SK-N-MC (cell line): ENCODE results near the gene PIM3.

ENCODE experiments used
- DNase-seq: peaks from one replicate; pipeline ENCODE4 v3.0.0-alpha.2; 2011; ENCODE audit warnings: low read depth, low spot score
- H3K27ac ChIP-seq: fragments of 200-600 bp; sonication (generic); 2 replicates; pipeline ENCODE4 v1.5.1; 2016; ENCODE audit warnings: mixed run types
- H3K36me3 ChIP-seq: fragments of 200-600 bp; sonication (generic); 2 replicates; pipeline ENCODE4 v1.6.1; 2017; ENCODE audit warnings: antibody characterized with exemption, low read length, mixed read lengths; ENCODE audit not compliant: insufficient read depth
- H3K4me3 ChIP-seq: fragments of 200-600 bp; sonication (generic); 2 replicates; pipeline ENCODE4 v1.5.1; 2016
- H3K9ac ChIP-seq: fragments of 200-600 bp; sonication (generic); 2 replicates; pipeline ENCODE4 v1.8.0; 2017; ENCODE audit warnings: mixed run types, mixed read lengths; ENCODE audit not compliant: insufficient read length
- H3K9me3 ChIP-seq: fragments of 200-600 bp; sonication (generic); 2 replicates; pipeline ENCODE4 v1.6.1; 2017; ENCODE audit warnings: low read depth, mild to moderate bottlenecking, antibody characterized with exemption, low read length, moderate library complexity, mixed read lengths
- EZH2 ChIP-seq: fragments of 200-600 bp; sonication (generic); IDR thresholded peaks from one replicate; pipeline ENCODE4 v1.6.1; 2017; ENCODE audit warnings: antibody characterized with exemption
- FOXP2 ChIP-seq: optimal IDR thresholded peaks from 2 replicates; pipeline ENCODE3; 2011; ENCODE audit warnings: mild to moderate bottlenecking, moderate library complexity; ENCODE audit not compliant: insufficient read depth; ENCODE audit errors: extremely low read length, control extremely low read depth
- POLR2AphosphoS5 ChIP-seq: IDR thresholded peaks from 2 replicates; pipeline ENCODE4 v1.6.1; 2012; ENCODE audit warnings: mild to moderate bottlenecking, low read depth, low read length, borderline replicate concordance

PIM3 gene

DNA sequence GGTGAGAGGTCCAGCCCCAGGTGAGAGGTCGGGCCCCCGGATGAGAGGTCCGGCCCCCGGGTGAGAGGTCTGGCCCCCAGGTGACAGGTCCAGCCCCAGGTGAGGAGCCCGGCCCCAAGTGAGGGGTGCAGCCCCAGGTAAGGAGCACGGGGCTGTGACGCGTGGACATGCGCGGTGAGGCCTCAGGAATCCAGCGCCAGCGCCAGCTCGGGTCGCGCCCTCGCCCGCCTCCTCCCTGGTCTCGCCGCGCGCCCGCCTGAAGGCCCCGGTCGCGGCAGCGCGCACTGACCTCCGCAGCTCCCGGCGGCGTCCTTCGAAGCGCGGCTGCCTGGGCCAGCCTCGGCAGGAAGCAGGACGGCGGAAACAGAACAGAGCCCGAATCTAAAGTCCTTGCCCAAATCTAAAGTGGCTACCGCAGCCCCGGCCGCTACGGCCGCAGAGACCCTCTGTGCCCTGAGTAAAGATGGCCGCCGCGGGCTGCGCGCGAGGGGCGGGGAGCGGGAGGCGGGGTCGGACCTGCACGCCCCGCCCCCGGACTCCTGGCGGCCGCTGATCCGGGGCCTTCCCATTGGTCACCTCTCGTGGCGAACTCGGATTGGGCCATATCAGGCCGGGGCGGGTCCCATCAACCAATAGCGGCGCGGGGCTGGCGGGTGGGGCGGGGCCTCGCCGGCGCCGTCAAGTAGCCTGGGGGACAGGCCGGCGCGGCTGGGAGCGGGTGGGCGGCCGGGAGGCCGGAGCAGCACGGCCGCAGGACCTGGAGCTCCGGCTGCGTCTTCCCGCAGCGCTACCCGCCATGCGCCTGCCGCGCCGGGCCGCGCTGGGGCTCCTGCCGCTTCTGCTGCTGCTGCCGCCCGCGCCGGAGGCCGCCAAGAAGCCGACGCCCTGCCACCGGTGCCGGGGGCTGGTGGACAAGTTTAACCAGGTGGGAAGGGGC is 42.3 kb upstream of the PIM3 start, which contains the start of the genes ALG12 and CRELD2:
TSS of gene ALG12 (minus strand) at position 465 of the 937 bp plus-strand sequence. CDS start 4,673 bp downstream, outside the sequence.
TSS of gene CRELD2 (plus strand) at position 661 of the 937 bp plus-strand sequence. CDS start at position 797, 136 bp downstream.
- H3K9me3 ChIP-seq = no peaks in the 10 kb centered on the region
- peak within 1 kb of the TSS; percentile 92 for H3K9ac ChIP-seq
- H3K4me3 ChIP-seq = peak within 1 kb of the TSS; percentile 98

DNA sequence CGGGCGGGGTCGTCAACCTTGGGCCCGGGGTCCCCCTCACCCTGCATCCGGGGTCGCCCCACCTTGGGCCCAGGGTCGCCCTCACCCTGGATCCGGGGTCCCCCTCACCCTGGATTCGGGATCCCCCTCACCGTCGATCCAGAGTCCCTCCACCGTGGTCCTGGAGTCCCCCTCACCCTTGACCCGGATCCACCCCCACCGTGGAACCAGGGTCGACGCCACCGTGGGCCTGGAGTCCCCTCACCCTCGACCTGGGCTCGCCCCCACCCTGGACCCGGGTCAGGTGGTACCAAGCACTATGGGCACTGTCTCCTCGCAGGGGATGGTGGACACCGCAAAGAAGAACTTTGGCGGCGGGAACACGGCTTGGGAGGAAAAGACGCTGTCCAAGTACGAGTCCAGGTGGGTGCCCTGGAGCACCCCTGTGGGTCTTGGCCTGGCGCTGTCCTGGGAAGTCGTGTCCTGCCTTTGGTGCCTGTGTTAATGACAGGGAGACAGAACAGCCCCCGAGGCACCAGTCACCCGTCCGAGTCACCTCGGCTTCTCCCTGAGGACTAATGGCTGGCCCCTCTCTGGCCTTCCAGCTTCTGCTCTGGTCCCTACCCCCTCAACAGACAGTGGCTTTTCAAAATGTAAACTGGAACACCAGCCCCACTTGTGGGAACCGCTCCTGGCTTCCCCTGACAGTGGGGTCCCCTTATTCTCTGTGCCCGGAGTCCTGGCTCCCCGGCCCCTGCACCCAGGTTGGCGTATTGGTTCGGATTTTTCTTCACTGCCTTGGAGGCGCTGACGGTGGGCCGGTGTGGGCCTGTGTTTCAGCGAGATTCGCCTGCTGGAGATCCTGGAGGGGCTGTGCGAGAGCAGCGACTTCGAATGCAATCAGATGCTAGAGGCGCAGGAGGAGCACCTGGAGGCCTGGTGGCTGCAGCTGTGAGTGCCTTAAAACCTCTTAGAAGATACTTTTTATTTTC is 41.4 kb upstream of the PIM3 start:
- no peaks in the 10 kb centered on the region; the same call in 1 of the 2 replicates for H3K36me3 ChIP-seq
- no peaks in the 10 kb centered on the region for H3K9me3 ChIP-seq
- TF ChIP-seq EZH2 (no peak), POLR2AphosphoS5 (no peak), FOXP2 (no peak)
- peak overlapping the region; percentile 75 for H3K9ac ChIP-seq
- H3K27ac ChIP-seq = no peak overlapping the region
- H3K4me3 ChIP-seq = peak overlapping the region; percentile 98
- DNase-seq = no peak

More for the DNA sequence above, 42.3 kb upstream of the PIM3 start, which contains the start of the genes ALG12 and CRELD2:
- DNase-seq = peak; percentile 57
- Histone ChIP-seq H3K36me3 (peaks cover 6% of the 10 kb centered on the region; the same call in 1 of the 2 replicates), H3K27ac (peak within 1 kb of the TSS; percentile 74)
- TF ChIP-seq EZH2 (no peak), POLR2AphosphoS5 (peak; percentile 72)

- Histone ChIP-seq H3K4me3 (no peak overlapping the region), H3K27ac (no peak overlapping the region), H3K9ac (no peak overlapping the region), H3K36me3 (no peaks in the 10 kb centered on the region; the same call in 1 of the 2 replicates), H3K9me3 (no peaks in the 10 kb centered on the region)
- TF ChIP-seq EZH2 = no peak
- TF ChIP-seq POLR2AphosphoS5 = no peak
- no peak for TF ChIP-seq FOXP2
- no peak for DNase-seq
Observed at GRCh38 chr22:49920859-49921258, 39.7 kb upstream of the PIM3 start.

DNA sequence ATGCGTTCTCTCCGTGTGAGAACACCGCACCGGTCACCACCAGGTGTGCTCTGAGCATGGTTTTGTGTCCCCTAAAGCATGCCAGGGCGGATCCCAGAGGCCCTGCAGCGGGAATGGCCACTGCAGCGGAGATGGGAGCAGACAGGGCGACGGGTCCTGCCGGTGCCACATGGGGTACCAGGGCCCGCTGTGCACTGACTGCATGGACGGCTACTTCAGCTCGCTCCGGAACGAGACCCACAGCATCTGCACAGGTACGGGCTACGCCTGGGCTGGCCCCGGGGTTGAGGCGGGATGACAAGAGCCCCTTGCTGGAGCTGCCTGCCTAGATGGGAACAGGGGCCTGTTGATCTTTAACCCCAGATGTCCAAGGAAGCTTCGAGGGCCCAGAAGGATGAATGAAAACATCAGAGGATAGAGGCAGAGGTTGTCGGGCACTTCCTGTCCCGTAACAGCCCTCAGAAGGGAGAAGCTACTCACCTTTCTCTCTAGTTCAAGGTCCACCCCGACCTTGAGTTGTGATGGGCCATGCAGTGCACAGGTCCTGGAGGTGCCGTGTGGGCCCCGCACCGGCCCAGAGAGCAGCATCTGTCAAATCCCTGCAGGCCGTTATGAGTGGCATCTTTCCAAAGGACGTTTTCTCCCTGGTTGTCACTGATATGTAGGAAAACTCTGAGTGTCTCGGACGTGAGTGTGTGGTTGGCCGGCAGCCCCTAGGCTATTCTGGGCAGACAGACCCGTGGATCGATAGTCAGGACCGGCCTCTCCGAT is 38.9 kb upstream of the PIM3 start:
- Histone ChIP-seq H3K9me3 (no peaks in the 10 kb centered on the region), H3K9ac (no peak overlapping the region), H3K27ac (0 out of 2 replicates have a peak overlapping the region, but pooled peaks have one; percentile 60), H3K36me3 (no peaks in the 10 kb centered on the region; the same call in 1 of the 2 replicates), H3K4me3 (no peak overlapping the region)
- no peak for TF ChIP-seq POLR2AphosphoS5
- TF ChIP-seq FOXP2 = no peak
- no peak for TF ChIP-seq EZH2
- no peak for DNase-seq

GRCh38 chr22:49922484-49922883 is 38.1 kb upstream of the PIM3 start:
- Histone ChIP-seq H3K9ac (no peak overlapping the region), H3K36me3 (no peaks in the 10 kb centered on the region; the same call in 1 of the 2 replicates), H3K27ac (peak overlapping the region; percentile 60), H3K4me3 (no peak overlapping the region), H3K9me3 (no peaks in the 10 kb centered on the region)
- TF ChIP-seq EZH2 = no peak
- DNase-seq = no peak

DNA sequence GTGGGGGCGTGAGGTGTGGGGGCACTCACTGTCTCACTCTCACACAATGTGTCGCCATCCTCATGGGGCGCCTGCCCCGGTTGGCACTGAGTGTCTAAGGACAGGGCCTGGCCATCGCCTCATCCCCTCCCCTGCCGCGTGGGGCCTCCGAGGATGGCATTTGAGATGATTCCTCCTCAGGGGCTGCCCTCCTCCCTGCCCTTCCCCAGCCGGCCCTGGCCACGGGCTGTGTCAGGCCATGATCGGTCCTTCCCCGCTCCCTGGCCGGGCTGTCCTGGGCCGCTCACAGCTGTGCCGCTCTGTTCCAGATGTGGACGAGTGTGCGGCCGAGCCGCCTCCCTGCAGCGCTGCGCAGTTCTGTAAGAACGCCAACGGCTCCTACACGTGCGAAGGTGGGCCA is 37.6 kb upstream of the PIM3 start:
- TF ChIP-seq POLR2AphosphoS5 = no peak
- TF ChIP-seq EZH2 = no peak
- TF ChIP-seq FOXP2 = no peak
- H3K9ac ChIP-seq = peak overlapping the region; percentile 72

DNA sequence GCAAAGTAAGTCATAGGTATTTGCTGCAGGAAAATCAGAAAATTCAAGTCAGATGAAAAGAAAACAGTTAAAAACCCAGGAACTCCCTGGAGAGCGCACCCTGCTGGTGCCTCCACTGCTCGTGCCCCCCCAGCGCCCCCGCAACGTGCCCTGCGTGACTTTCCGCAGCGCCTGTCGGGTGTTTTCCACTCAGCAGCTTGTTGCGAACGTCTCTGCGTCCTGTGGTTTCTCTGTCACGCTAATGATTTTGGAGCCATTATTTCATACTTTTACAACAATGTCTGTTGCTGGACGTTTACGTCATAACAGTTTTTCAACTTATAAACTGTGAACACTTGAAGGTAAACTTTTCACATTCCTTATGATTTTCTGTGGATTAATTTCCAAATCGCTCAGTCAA is 37.1 kb upstream of the PIM3 start:
- H3K4me3 ChIP-seq = peak overlapping the region; percentile 68
- H3K9me3 ChIP-seq = no peaks in the 10 kb centered on the region
- peak; percentile 39 for DNase-seq
- TF ChIP-seq FOXP2 (peak; percentile 38), EZH2 (no peak), POLR2AphosphoS5 (peak; percentile 59; the same call in 1 of the 2 replicates)
- no peaks in the 10 kb centered on the region; the same call in 1 of the 2 replicates for H3K36me3 ChIP-seq
- peak overlapping the region; percentile 72 for H3K9ac ChIP-seq
- peak overlapping the region; percentile 92 for H3K27ac ChIP-seq

More for the DNA sequence above, 37.6 kb upstream of the PIM3 start:
- Histone ChIP-seq H3K36me3 (no peaks in the 10 kb centered on the region; the same call in 1 of the 2 replicates), H3K4me3 (peak overlapping the region; percentile 68), H3K9me3 (no peaks in the 10 kb centered on the region), H3K27ac (peak overlapping the region; percentile 92)
- DNase-seq = no peak
